GM23338 (cell line): Measurements from ENCODE around the gene MAP3K5. TPM values are rescaled to one million over a fixed set of nuclear protein-coding genes. Genes with fewer than 3 reads are reported as not detected.

ENCODE experiments used
- ATAC-seq: fragments of 200-7000 bp; cut with Tn5 transposase; 3 replicates; pipeline ENCODE4 v1.9.1; 2020
- DNase-seq: peaks from one replicate; pipeline ENCODE4 v3.0.0-alpha.2; 2015; ENCODE audit warnings: low spot score
- H2AFZ ChIP-seq: fragments of 200-600 bp; sonication (generic); 2 replicates; pipeline ENCODE4 v1.8.0; 2016; ENCODE audit warnings: antibody characterized with exemption, mild to moderate bottlenecking, moderate library complexity
- H3F3A ChIP-seq: fragments of 200-600 bp; sonication (generic); replicated peaks from 2 replicates; pipeline ENCODE4 v1.8.0; 2017; ENCODE audit warnings: antibody characterized with exemption, mixed run types, low read depth
- H3K27ac ChIP-seq: fragments of 200-600 bp; sonication (generic); 2 replicates; pipeline ENCODE4 v1.6.1; 2016; ENCODE audit warnings: low read depth
- H3K27me3 ChIP-seq: fragments of 200-600 bp; sonication (generic); 2 replicates; pipeline ENCODE4 v1.8.0; 2016; ENCODE audit warnings: mild to moderate bottlenecking, mixed run types, moderate library complexity; ENCODE audit not compliant: insufficient read depth
- H3K36me3 ChIP-seq: fragments of 200-600 bp; sonication (generic); 2 replicates; pipeline ENCODE4 v1.8.0; 2016; ENCODE audit warnings: mild to moderate bottlenecking; ENCODE audit not compliant: insufficient read depth
- H3K4me1 ChIP-seq: fragments of 200-600 bp; sonication (generic); 2 replicates; pipeline ENCODE4 v1.8.0; 2016; ENCODE audit warnings: mild to moderate bottlenecking, moderate library complexity; ENCODE audit not compliant: insufficient read depth
- H3K4me2 ChIP-seq: fragments of 200-600 bp; sonication (generic); 2 replicates; pipeline ENCODE4 v1.7.1; 2017; ENCODE audit warnings: mixed run types
- H3K4me3 ChIP-seq: fragments of 200-600 bp; sonication (generic); 2 replicates; pipeline ENCODE4 v1.6.1; 2016; ENCODE audit warnings: mixed run types
- H3K79me2 ChIP-seq: fragments of 200-600 bp; sonication (generic); replicated peaks from 2 replicates; pipeline ENCODE4 v1.8.0; 2017; ENCODE audit warnings: mild to moderate bottlenecking; ENCODE audit not compliant: insufficient read depth
- H3K9me2 ChIP-seq: fragments of 200-600 bp; sonication (generic); 2 replicates; pipeline ENCODE4 v1.8.0; 2017; ENCODE audit not compliant: insufficient read depth
- H4K20me1 ChIP-seq: fragments of 200-600 bp; sonication (generic); replicated peaks from 2 replicates; pipeline ENCODE4 v1.8.0; 2017; ENCODE audit warnings: mild to moderate bottlenecking; ENCODE audit not compliant: insufficient read depth
- H3K27ac Mint-ChIP-seq: 2 replicates; pipeline ENCODE4 v1.8.0; 2020; ENCODE audit warnings: inconsistent platforms, mild to moderate bottlenecking, moderate library complexity, mixed read lengths
- H3K27me3 Mint-ChIP-seq: 3 replicates; pipeline ENCODE4 v1.8.0; 2022; ENCODE audit warnings: low read depth, mild to moderate bottlenecking, moderate library complexity, mixed read lengths, inconsistent platforms; ENCODE audit not compliant: insufficient read depth, poor library complexity
- H3K36me3 Mint-ChIP-seq: 3 replicates; pipeline ENCODE4 v1.8.0; 2021; ENCODE audit warnings: low read depth, mild to moderate bottlenecking, inconsistent platforms, moderate library complexity, mixed read lengths
- H3K4me1 Mint-ChIP-seq: 3 replicates; pipeline ENCODE4 v1.8.0; 2020; ENCODE audit warnings: mild to moderate bottlenecking, inconsistent platforms, mixed read lengths
- H3K4me3 Mint-ChIP-seq: 3 replicates; pipeline ENCODE4 v1.8.0; 2021; ENCODE audit warnings: moderate library complexity, mild to moderate bottlenecking, inconsistent platforms, mixed read lengths
- H3K9me3 Mint-ChIP-seq: 3 replicates; pipeline ENCODE4 v1.8.0; 2020; ENCODE audit warnings: moderate library complexity, mild to moderate bottlenecking, inconsistent platforms, mixed read lengths
- CREB1 ChIP-seq: fragments of 250-450 bp; sonication (Bioruptor Pico); IDR thresholded peaks from 2 replicates; pipeline ENCODE4 v1.5.0; 2020; ENCODE audit warnings: low read depth, mild to moderate bottlenecking, moderate library complexity
- CTCF ChIP-seq, 2 experiments: fragments of 200-600 bp in 1 of 2; sonication (generic) in 1 of 2; conservative IDR thresholded peaks; 2 replicates each; pipeline versions ENCODE4 v1.5.1 to v1.6.1; 2016 to 2017; ENCODE audit warnings: antibody characterized with exemption in 2 of 2, low read depth in 2 of 2, mild to moderate bottlenecking in 2 of 2, moderate library complexity in 1 of 2
- EZH2phosphoT487 ChIP-seq: fragments of 200-600 bp; sonication (generic); IDR thresholded peaks from one replicate; pipeline ENCODE4 v1.8.1; 2018; ENCODE audit warnings: antibody characterized with exemption; ENCODE audit not compliant: unreplicated experiment
- NANOG ChIP-seq: IDR thresholded peaks from 2 replicates; pipeline ENCODE4 v1.6.1; 2016; ENCODE audit warnings: antibody characterized with exemption, borderline replicate concordance
- POLR2AphosphoS5 ChIP-seq: IDR thresholded peaks from 2 replicates; pipeline ENCODE4 v1.6.1; 2016; ENCODE audit warnings: antibody characterized with exemption, low read depth
- ZNF114 ChIP-seq: fragments of 250-450 bp; sonication (Bioruptor Pico); IDR thresholded peaks from 2 replicates; pipeline ENCODE4 v1.5.0; 2020; ENCODE audit warnings: mild to moderate bottlenecking, moderate library complexity
- ZNF331 ChIP-seq: fragments of 250-450 bp; sonication (Bioruptor Pico); IDR thresholded peaks from 2 replicates; pipeline ENCODE4 v1.5.0; 2020; ENCODE audit warnings: low read depth, mild to moderate bottlenecking, moderate library complexity
- polyA plus RNA-seq: library from polyadenylated mRNA; unstranded; fragments of >200 nt; fragmentation: Nextera tagmentation; extraction: Ambion mirVana; gene quantifications from 2 replicates; pipeline ENCODE4 v1.2.1, GENCODE V29; 2016
- total RNA-seq: library from RNA; depleted of rRNA; stranded (reverse); fragments of >200 nt; shearing (Covaris generic); gene quantifications from 2 replicates; pipeline ENCODE4 v1.2.3, GENCODE V29; 2014
- TF ChIP-seq, protein P1 (sequence below): fragments of 250-450 bp; sonication (Bioruptor Pico); IDR thresholded peaks from 2 replicates; pipeline ENCODE4 v1.5.0; 2020; ENCODE audit warnings: mild to moderate bottlenecking, moderate library complexity
- TF ChIP-seq, protein P2 (sequence below): IDR thresholded peaks from 2 replicates; pipeline ENCODE4 v1.6.1; 2016; ENCODE audit warnings: antibody characterized with exemption

Gene MAP3K5
- total and polyA plus RNA-seq, 2 experiments from 2014 or later, result 0.76 to 2.8 TPM

DNA sequence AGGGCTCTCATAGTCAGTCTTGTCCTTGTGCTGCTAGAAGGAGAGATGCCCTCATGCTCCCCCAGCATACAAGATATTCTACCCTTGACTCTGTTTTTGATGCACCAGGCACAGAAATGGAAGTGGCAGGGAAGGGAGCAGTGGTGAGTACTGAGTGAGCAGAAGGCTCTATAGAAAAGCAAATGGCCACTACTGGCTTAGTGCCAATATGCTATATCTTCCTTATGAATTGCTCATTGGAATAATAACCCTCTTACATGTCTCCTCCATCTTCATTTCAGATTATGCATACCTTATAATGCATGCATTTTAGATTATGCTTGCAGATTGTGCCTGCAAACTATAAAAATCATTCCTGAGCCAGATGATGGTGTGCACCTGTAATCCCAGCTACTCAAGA is 82.8 kb downstream of the MAP3K5 start (continued):
- TF ChIP-seq, protein P1, sequence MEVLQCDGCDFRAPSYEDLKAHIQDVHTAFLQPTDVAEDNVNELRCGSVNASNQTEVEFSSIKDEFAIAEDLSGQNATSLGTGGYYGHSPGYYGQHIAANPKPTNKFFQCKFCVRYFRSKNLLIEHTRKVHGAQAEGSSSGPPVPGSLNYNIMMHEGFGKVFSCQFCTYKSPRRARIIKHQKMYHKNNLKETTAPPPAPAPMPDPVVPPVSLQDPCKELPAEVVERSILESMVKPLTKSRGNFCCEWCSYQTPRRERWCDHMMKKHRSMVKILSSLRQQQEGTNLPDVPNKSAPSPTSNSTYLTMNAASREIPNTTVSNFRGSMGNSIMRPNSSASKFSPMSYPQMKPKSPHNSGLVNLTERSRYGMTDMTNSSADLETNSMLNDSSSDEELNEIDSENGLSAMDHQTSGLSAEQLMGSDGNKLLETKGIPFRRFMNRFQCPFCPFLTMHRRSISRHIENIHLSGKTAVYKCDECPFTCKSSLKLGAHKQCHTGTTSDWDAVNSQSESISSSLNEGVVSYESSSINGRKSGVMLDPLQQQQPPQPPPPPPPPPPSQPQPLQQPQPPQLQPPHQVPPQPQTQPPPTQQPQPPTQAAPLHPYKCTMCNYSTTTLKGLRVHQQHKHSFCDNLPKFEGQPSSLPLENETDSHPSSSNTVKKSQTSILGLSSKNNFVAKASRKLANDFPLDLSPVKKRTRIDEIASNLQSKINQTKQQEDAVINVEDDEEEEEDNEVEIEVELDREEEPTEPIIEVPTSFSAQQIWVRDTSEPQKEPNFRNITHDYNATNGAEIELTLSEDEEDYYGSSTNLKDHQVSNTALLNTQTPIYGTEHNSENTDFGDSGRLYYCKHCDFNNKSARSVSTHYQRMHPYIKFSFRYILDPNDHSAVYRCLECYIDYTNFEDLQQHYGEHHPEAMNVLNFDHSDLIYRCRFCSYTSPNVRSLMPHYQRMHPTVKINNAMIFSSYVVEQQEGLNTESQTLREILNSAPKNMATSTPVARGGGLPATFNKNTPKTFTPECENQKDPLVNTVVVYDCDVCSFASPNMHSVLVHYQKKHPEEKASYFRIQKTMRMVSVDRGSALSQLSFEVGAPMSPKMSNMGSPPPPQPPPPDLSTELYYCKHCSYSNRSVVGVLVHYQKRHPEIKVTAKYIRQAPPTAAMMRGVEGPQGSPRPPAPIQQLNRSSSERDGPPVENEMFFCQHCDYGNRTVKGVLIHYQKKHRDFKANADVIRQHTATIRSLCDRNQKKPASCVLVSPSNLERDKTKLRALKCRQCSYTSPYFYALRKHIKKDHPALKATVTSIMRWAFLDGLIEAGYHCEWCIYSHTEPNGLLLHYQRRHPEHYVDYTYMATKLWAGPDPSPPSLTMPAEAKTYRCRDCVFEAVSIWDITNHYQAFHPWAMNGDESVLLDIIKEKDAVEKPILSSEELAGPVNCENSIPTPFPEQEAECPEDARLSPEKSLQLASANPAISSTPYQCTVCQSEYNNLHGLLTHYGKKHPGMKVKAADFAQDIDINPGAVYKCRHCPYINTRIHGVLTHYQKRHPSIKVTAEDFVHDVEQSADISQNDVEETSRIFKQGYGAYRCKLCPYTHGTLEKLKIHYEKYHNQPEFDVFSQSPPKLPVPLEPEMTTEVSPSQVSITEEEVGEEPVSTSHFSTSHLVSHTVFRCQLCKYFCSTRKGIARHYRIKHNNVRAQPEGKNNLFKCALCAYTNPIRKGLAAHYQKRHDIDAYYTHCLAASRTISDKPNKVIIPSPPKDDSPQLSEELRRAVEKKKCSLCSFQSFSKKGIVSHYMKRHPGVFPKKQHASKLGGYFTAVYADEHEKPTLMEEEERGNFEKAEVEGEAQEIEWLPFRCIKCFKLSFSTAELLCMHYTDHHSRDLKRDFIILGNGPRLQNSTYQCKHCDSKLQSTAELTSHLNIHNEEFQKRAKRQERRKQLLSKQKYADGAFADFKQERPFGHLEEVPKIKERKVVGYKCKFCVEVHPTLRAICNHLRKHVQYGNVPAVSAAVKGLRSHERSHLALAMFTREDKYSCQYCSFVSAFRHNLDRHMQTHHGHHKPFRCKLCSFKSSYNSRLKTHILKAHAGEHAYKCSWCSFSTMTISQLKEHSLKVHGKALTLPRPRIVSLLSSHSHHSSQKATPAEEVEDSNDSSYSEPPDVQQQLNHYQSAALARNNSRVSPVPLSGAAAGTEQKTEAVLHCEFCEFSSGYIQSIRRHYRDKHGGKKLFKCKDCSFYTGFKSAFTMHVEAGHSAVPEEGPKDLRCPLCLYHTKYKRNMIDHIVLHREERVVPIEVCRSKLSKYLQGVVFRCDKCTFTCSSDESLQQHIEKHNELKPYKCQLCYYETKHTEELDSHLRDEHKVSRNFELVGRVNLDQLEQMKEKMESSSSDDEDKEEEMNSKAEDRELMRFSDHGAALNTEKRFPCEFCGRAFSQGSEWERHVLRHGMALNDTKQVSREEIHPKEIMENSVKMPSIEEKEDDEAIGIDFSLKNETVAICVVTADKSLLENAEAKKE (CRISPR knock-in tag), result no peak
- no peak for TF ChIP-seq NANOG
- no peak for TF ChIP-seq ZNF114 (CRISPR knock-in tag)
- TF ChIP-seq CTCF (conservative IDR thresholded peaks at IDR 0.05; ENCODE audit: low read depth in 2 of 2), result no peak
- TF ChIP-seq EZH2phosphoT487, result no peak
- TF ChIP-seq, protein P2, sequence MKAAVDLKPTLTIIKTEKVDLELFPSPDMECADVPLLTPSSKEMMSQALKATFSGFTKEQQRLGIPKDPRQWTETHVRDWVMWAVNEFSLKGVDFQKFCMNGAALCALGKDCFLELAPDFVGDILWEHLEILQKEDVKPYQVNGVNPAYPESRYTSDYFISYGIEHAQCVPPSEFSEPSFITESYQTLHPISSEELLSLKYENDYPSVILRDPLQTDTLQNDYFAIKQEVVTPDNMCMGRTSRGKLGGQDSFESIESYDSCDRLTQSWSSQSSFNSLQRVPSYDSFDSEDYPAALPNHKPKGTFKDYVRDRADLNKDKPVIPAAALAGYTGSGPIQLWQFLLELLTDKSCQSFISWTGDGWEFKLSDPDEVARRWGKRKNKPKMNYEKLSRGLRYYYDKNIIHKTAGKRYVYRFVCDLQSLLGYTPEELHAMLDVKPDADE, result no peak
- no peak for TF ChIP-seq CREB1 (CRISPR knock-in tag)

DNA sequence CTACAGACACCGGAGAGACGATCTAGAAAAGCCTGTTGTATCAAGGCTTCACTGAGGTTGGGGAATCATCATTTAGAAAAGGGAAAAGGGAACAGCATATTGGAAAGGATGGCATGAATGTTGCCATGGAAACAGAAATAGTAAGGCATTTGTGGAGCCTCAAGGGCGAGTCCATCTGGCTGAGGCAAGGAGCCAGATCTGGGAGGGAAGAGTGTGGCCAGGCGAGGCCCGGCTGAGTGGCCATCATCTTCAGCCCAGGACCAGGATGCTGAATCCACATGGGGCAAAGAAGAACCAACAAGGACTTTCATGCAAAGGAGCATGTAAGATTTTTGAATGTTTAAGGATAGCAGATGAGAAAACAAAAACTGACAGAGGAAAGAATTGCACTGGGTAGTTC is 85.8 kb downstream of the MAP3K5 start:
- H2AFZ ChIP-seq, result no peak overlapping the region
- TF ChIP-seq POLR2AphosphoS5 (no peak), ZNF331 (no peak)
- H3K27ac ChIP-seq, result no peak overlapping the region
- H3K4me1 Mint-ChIP-seq, result no peaks in the 10 kb centered on the region
- H3K9me2 ChIP-seq, result no peaks in the 10 kb centered on the region; the same call in 1 of the 2 replicates
- H3K27ac Mint-ChIP-seq, result no peak overlapping the region
- DNase-seq, result no peak
- H3K4me3 Mint-ChIP-seq, result no peak overlapping the region
- no peaks in the 10 kb centered on the region for H3K27me3 Mint-ChIP-seq
- no peaks in the 10 kb centered on the region for H3K9me3 Mint-ChIP-seq
- H3K27me3 ChIP-seq, result no peaks in the 10 kb centered on the region
- H3F3A ChIP-seq, result no peaks in the 10 kb centered on the region
- no peaks in the 10 kb centered on the region for H3K36me3 ChIP-seq
- no peaks in the 10 kb centered on the region for H3K79me2 ChIP-seq
- H3K4me3 ChIP-seq, result no peak overlapping the region
- no peak for ATAC-seq
- H3K36me3 Mint-ChIP-seq, result no peaks in the 10 kb centered on the region
- H3K4me2 ChIP-seq, result no peak overlapping the region
- H4K20me1 ChIP-seq, result no peaks in the 10 kb centered on the region
- H3K4me1 ChIP-seq, result no peaks in the 10 kb centered on the region
